Measurements from ENCODE around the gene LANCL1. TPM values are rescaled to one million over a fixed set of nuclear protein-coding genes. Genes with fewer than 3 reads are reported as not detected.

LANCL1 gene
- total RNA-seq, 2 donors from 2014 or later = 68.4 to 88.1 TPM

DNA sequence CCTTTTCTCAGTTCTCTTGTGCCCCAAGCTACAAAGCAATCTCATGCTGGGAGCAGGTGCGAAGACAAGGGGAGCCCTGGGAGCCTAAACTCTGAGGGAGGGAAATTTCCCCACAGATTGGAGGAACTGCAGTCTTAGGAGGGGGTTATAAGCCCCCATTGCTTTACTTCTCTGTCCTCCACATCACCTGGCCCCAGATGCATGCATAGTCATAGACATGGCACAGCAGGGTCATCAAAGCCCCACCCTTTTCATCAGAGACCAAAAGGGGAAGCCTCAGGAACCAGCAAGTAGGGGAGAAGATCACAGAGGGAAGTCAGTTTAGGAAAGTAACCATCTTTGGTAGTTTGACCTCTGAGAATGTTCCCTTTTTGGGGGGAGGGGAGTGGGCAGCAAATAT lies 33.7 kb downstream of the LANCL1 start:
- Histone ChIP-seq H3K4me3 (ENCODE audit: low read length) (no peak overlapping the region), H3K27me3 (ENCODE audit: control insufficient read depth, insufficient read depth, low read length, poor library complexity, severe bottlenecking) (no peaks in the 10 kb centered on the region), H3K9ac (ENCODE audit: extremely low read depth, low read length, poor library complexity, severe bottlenecking) (no peak overlapping the region), H3K4me1 (ENCODE audit: control insufficient read depth, insufficient read depth, low read length) (no peaks in the 10 kb centered on the region), H3K9me3 (ENCODE audit: control insufficient read depth, low read length) (peaks cover 1% of the 10 kb centered on the region), H3K36me3 (ENCODE audit: control insufficient read depth, insufficient read depth, low read length) (peaks cover 13% of the 10 kb centered on the region), H3K27ac (ENCODE audit: low read depth, low read length) (no peak overlapping the region)
- Mint-ChIP-seq H3K27me3 (ENCODE audit: insufficient read depth) (no peaks in the 10 kb centered on the region), H3K27ac (no peak overlapping the region), H3K9me3 (peaks cover 9% of the 10 kb centered on the region), H3K4me1 (peaks cover 13% of the 10 kb centered on the region), H3K4me3 (no peak overlapping the region), H3K36me3 (ENCODE audit: low read depth) (peaks cover 55% of the 10 kb centered on the region)
- no peak for DNase-seq
- TF ChIP-seq CTCF (conservative IDR thresholded peaks at IDR 0.05) = no peak
- 90% methylated on average over 1 of the region's 1 CpG; no CpG with 5 or more reads in 1 of the 2 experiments for WGBS, 2 experiments (ENCODE audit: insufficient coverage in 1 of 2, insufficient read length in 1 of 2)

GRCh38 chr2:210442457-210442856 lies 34.1 kb downstream of the LANCL1 start:
- Histone ChIP-seq H3K27me3 (ENCODE audit: control insufficient read depth, insufficient read depth, low read length, poor library complexity, severe bottlenecking) (no peaks in the 10 kb centered on the region), H3K36me3 (ENCODE audit: control insufficient read depth, insufficient read depth, low read length) (peaks cover 13% of the 10 kb centered on the region), H3K4me3 (ENCODE audit: low read length) (no peak overlapping the region), H3K9ac (ENCODE audit: extremely low read depth, low read length, poor library complexity, severe bottlenecking) (no peak overlapping the region), H3K27ac (ENCODE audit: low read depth, low read length) (no peak overlapping the region), H3K9me3 (ENCODE audit: control insufficient read depth, low read length) (no peaks in the 10 kb centered on the region), H3K4me1 (ENCODE audit: control insufficient read depth, insufficient read depth, low read length) (no peaks in the 10 kb centered on the region)
- 90 to 100% methylated on average over 2 of the region's 2 CpGs for WGBS, 2 experiments (ENCODE audit: insufficient coverage in 1 of 2, insufficient read length in 1 of 2)
- H3K4me1 Mint-ChIP-seq = peaks cover 13% of the 10 kb centered on the region
- H3K4me3 Mint-ChIP-seq = no peak overlapping the region
- TF ChIP-seq CTCF (conservative IDR thresholded peaks at IDR 0.05) = no peak
- no peaks in the 10 kb centered on the region for H3K27me3 Mint-ChIP-seq (ENCODE audit: insufficient read depth)
- peaks cover 53% of the 10 kb centered on the region for H3K36me3 Mint-ChIP-seq (ENCODE audit: low read depth)
- DNase-seq = no peak
- H3K27ac Mint-ChIP-seq = no peak overlapping the region
- peaks cover 5% of the 10 kb centered on the region for H3K9me3 Mint-ChIP-seq

DNA sequence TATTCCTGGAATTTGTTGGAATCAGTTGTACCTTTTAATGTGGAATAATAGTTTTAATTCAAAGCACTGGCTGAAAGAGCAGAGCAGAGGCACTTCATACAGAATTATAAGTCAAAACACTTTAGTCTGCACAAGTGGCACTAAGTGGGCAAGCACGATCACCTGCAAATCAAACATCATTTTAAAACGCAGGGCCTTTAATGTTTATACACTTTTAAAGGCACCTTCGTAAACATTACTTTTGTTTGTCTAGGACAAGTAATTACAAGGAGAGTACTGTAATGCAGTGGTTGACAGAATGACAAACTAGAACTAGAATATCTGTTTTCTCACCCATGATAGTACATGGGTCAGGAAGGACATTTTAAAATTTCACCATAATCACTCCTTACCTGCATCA lies 36.4 kb downstream of the LANCL1 start:
- 90 to 96% methylated on average over 2 to 3 of the region's 3 CpGs for WGBS, 2 experiments (ENCODE audit: insufficient coverage in 1 of 2, insufficient read length in 1 of 2)
- no peak overlapping the region for H3K4me3 Mint-ChIP-seq
- H3K9me3 ChIP-seq (ENCODE audit: control insufficient read depth, low read length) = no peaks in the 10 kb centered on the region
- no peak for TF ChIP-seq CTCF (conservative IDR thresholded peaks at IDR 0.05)
- no peaks in the 10 kb centered on the region for H3K9me3 Mint-ChIP-seq
- H3K27me3 Mint-ChIP-seq (ENCODE audit: insufficient read depth) = no peaks in the 10 kb centered on the region
- H3K36me3 Mint-ChIP-seq (ENCODE audit: low read depth) = peaks cover 58% of the 10 kb centered on the region
- no peak overlapping the region for H3K9ac ChIP-seq (ENCODE audit: extremely low read depth, low read length, poor library complexity, severe bottlenecking)
- peaks cover 28% of the 10 kb centered on the region for H3K36me3 ChIP-seq (ENCODE audit: control insufficient read depth, insufficient read depth, low read length)
- H3K27ac ChIP-seq (ENCODE audit: low read depth, low read length) = no peak overlapping the region
- no peaks in the 10 kb centered on the region for H3K27me3 ChIP-seq (ENCODE audit: control insufficient read depth, insufficient read depth, low read length, poor library complexity, severe bottlenecking)
- H3K4me1 Mint-ChIP-seq = peaks cover 13% of the 10 kb centered on the region
- no peaks in the 10 kb centered on the region for H3K4me1 ChIP-seq (ENCODE audit: control insufficient read depth, insufficient read depth, low read length)
- H3K4me3 ChIP-seq (ENCODE audit: low read length) = no peak overlapping the region
- no peak overlapping the region for H3K27ac Mint-ChIP-seq
- no peak for DNase-seq
